K562 (cell line): ENCODE results near the gene IL21. TPM values are rescaled to one million over a fixed set of nuclear protein-coding genes. Genes with fewer than 3 reads are reported as not detected.

Source experiments
- ATAC-seq: fragments of 200-7000 bp; cut with Tn5 transposase; 3 replicates; pipeline ENCODE4 v1.9.1; 2020; ENCODE audit warnings: moderate library complexity
- BruUV-seq: library from RNA; stranded (reverse); fragments of 400-500 nt; replicated peaks from 2 replicates; lab custom pipeline; 2021; lab: Mats Ljungman, UMichigan
- CTCF ChIA-PET: fragments of 300-600 bp; formaldehyde crosslinking; extraction: SDS; loops from one replicate; lab custom pipeline; 2021; ENCODE audit warnings: low intra/inter-chr PET ratio; lab: Yijun Ruan, JAX
- POLR2A ChIA-PET: fragments of 300-600, 350-650 bp; sonication (Branson Sonifier 250); formaldehyde crosslinking; extraction: SDS; loops from one replicate; lab custom pipeline; 2021; ENCODE audit warnings: antibody characterized with exemption, inconsistent platforms; lab: Yijun Ruan, JAX
- DNase-seq, 4 experiments: peaks; one replicate each; pipeline versions ENCODE4 v3.0.0 to v3.0.0-alpha.2; 2011 to 2018; ENCODE audit warnings: low spot score in 3 of 4, mixed read lengths in 3 of 4; ENCODE audit errors: extremely low read depth in 1 of 4
- FAIRE-seq: peaks from 2 replicates; lab custom pipeline; 2011; peaks lifted over from hg19 to GRCh38; lab: Jason Lieb, UNC
- H2AFZ ChIP-seq: 2 replicates; pipeline ENCODE4 v1.6.0; 2011; ENCODE audit warnings: low read depth, low read length, control low read depth, inconsistent platforms
- H3K27ac ChIP-seq: fragments of 200-600 bp; 3 replicates; pipeline ENCODE4 v1.8.0; 2011; ENCODE audit warnings: low read depth, mild to moderate bottlenecking, control low read depth, inconsistent platforms, low read length, moderate library complexity, mixed read lengths; ENCODE audit errors: extremely low read depth
- H3K27me3 ChIP-seq, 2 experiments: fragments of 300-600 bp in 1 of 2; 2 replicates in 1 of 2; 3 replicates in 1 of 2; pipeline versions ENCODE4 v1.6.0 to v1.8.0; 2011; ENCODE audit warnings: inconsistent platforms in 2 of 2, low read length in 2 of 2, mild to moderate bottlenecking in 1 of 2, mixed read lengths in 1 of 2, moderate library complexity in 1 of 2; ENCODE audit not compliant: control insufficient read depth in 2 of 2, insufficient read depth in 2 of 2
- H3K36me3 ChIP-seq: fragments of 300-600 bp; 3 replicates; pipeline ENCODE4 v1.8.0; 2011; ENCODE audit warnings: mild to moderate bottlenecking, low read length, inconsistent platforms; ENCODE audit not compliant: control insufficient read depth, insufficient read depth
- H3K4me1 ChIP-seq, 2 experiments: fragments of 200-600 bp in 1 of 2; replicated peaks in 1 of 2; 2 replicates in 1 of 2; 3 replicates in 1 of 2; pipeline versions ENCODE4 v1.5.1 to v1.8.0; 2011; ENCODE audit warnings: inconsistent platforms in 2 of 2, low read length in 2 of 2, mild to moderate bottlenecking in 1 of 2, mixed read lengths in 1 of 2, moderate library complexity in 1 of 2; ENCODE audit not compliant: control insufficient read depth in 2 of 2, insufficient read depth in 2 of 2
- H3K4me2 ChIP-seq: 2 replicates; pipeline ENCODE4 v1.6.1; 2011; ENCODE audit warnings: low read length, control low read depth, inconsistent platforms, mixed read lengths; ENCODE audit not compliant: insufficient read depth
- H3K4me3 ChIP-seq: fragments of 200-600 bp; sonication (generic), shearing (Covaris generic); 2 replicates; pipeline ENCODE4 v1.5.1; 2016; ENCODE audit warnings: control low read depth, inconsistent platforms
- H3K79me2 ChIP-seq: fragments of 200-600 bp; 3 replicates; pipeline ENCODE4 v1.8.0; 2011; ENCODE audit warnings: low read length, inconsistent platforms; ENCODE audit not compliant: control insufficient read depth, insufficient read depth
- H3K9ac ChIP-seq, 2 experiments: 2 replicates each; pipeline versions ENCODE4 v1.6.0 to v1.6.1; 2011; ENCODE audit warnings: low read depth in 2 of 2, low read length in 2 of 2, control low read depth in 1 of 2, inconsistent platforms in 1 of 2, mild to moderate bottlenecking in 1 of 2, mixed read lengths in 1 of 2; ENCODE audit not compliant: insufficient read depth in 1 of 2
- H3K9me1 ChIP-seq: one replicate; pipeline ENCODE4 v1.6.0; 2011; ENCODE audit warnings: inconsistent platforms, mild to moderate bottlenecking, low read length, moderate library complexity; ENCODE audit not compliant: control insufficient read depth, insufficient read depth
- H3K9me3 ChIP-seq: replicated peaks from 2 replicates; pipeline ENCODE4 v1.5.1; 2011; ENCODE audit warnings: low read depth, low read length, inconsistent platforms; ENCODE audit not compliant: control insufficient read depth, insufficient read depth
- H4K20me1 ChIP-seq: replicated peaks from 2 replicates; pipeline ENCODE4 v1.6.1; 2011; ENCODE audit warnings: low read length, inconsistent platforms, mixed read lengths; ENCODE audit not compliant: control insufficient read depth, insufficient read depth
- ATF7 ChIP-seq: fragments of 450-650 bp; IDR thresholded peaks from 2 replicates; pipeline ENCODE4 v1.7.1; 2014; ENCODE audit warnings: mild to moderate bottlenecking, moderate library complexity
- BRCA1 ChIP-seq, 2 experiments: fragments of 450-650 bp in 1 of 2; sonication (generic) in 1 of 2; formaldehyde crosslinking in 1 of 2; IDR thresholded peaks; 2 replicates each; pipeline versions ENCODE4 v1.5.0 to v1.6.1; 2017 to 2020; ENCODE audit warnings: mild to moderate bottlenecking in 1 of 2, missing genetic modification reagents in 1 of 2
- CBFB ChIP-seq: sonication (generic); formaldehyde crosslinking; IDR thresholded peaks from 2 replicates; pipeline ENCODE4 v1.4.0; 2020; ENCODE audit warnings: mild to moderate bottlenecking, missing genetic modification reagents
- MCM2 ChIP-seq: fragments of 450-650 bp; IDR thresholded peaks from 2 replicates; pipeline ENCODE4 v1.6.1; 2017; ENCODE audit warnings: low read depth, mild to moderate bottlenecking
- NBN ChIP-seq: fragments of 450-650 bp; IDR thresholded peaks from 2 replicates; pipeline ENCODE4 v1.6.1; 2016; ENCODE audit warnings: low read depth, mild to moderate bottlenecking
- RBM17 ChIP-seq: fragments of 200-400 bp; formaldehyde crosslinking; IDR thresholded peaks from 2 replicates; pipeline ENCODE4 v1.6.1; 2017; ENCODE audit warnings: low read depth, mild to moderate bottlenecking, low read length, borderline replicate concordance
- RBM22 ChIP-seq: fragments of 200-400 bp; formaldehyde crosslinking; IDR thresholded peaks from 2 replicates; pipeline ENCODE4 v1.6.1; 2018; ENCODE audit warnings: low read length, low read depth; ENCODE audit not compliant: poor library complexity, severe bottlenecking
- RBM34 ChIP-seq: fragments of 200-400 bp; formaldehyde crosslinking; IDR thresholded peaks from 2 replicates; pipeline ENCODE4 v1.6.1; 2018; ENCODE audit warnings: low read length, borderline replicate concordance; ENCODE audit not compliant: insufficient read depth
- SLC30A9 ChIP-seq: fragments of 250-450 bp; sonication (Bioruptor Pico); IDR thresholded peaks from 2 replicates; pipeline ENCODE4 v1.8.0; 2022; ENCODE audit warnings: mild to moderate bottlenecking, moderate library complexity
- SMAD2 ChIP-seq: fragments of 150-350 bp; IDR thresholded peaks from 2 replicates; pipeline ENCODE4 v1.6.1; 2014; ENCODE audit warnings: low read depth, mild to moderate bottlenecking, low read length
- SRSF1 ChIP-seq: fragments of 200-400 bp; formaldehyde crosslinking; IDR thresholded peaks from 2 replicates; pipeline ENCODE4 v1.6.1; 2017; ENCODE audit warnings: mild to moderate bottlenecking, low read depth, low read length, moderate library complexity
- WHSC1 ChIP-seq: IDR thresholded peaks from one replicate; pipeline ENCODE4 v1.6.1; 2012; ENCODE audit warnings: low read length, control low read depth, inconsistent platforms
- ZNF133 ChIP-seq: fragments of 250-450 bp; sonication (Bioruptor Pico); IDR thresholded peaks from 2 replicates; pipeline ENCODE4 v1.4.0; 2020; ENCODE audit warnings: mild to moderate bottlenecking
- ZNF764 ChIP-seq: fragments of 250-450 bp; sonication (Bioruptor Pico); IDR thresholded peaks from 2 replicates; pipeline ENCODE4 v1.4.0; 2020; ENCODE audit warnings: low read depth, mild to moderate bottlenecking, moderate library complexity
- ZNF785 ChIP-seq: fragments of 250-450 bp; sonication (Bioruptor Pico); IDR thresholded peaks from 2 replicates; pipeline ENCODE4 v1.4.0; 2020; ENCODE audit warnings: mild to moderate bottlenecking
- WGBS: fragments of 100-300 bp; shearing (Covaris generic); methylation state at CpG from one replicate; pipeline ENCODE4 v1.1.6; 2016; ENCODE audit warnings: low coverage, mixed read lengths; ENCODE audit not compliant: insufficient coverage; ENCODE audit errors: missing lambda C conversion rate; 5-methylcytosine and 5-hydroxymethylcytosine counted together
- in situ Hi-C: fragments of 300-500 bp; cut with MboI; formaldehyde crosslinking; loops from 4 replicates; pipeline ENCODE4 v1.15.0; 2018; ENCODE audit warnings: inconsistent platforms, mixed read lengths
- intact Hi-C: fragments of 100-400 bp; cut with micrococcal nuclease; formaldehyde crosslinking; loops from 2 replicates; pipeline ENCODE4 v1.14.2; 2022
- polyA plus RNA-seq, 8 experiments: library from polyadenylated mRNA; depleted of rRNA in 4 of 8; stranded (reverse) in 5 of 8; unstranded in 3 of 8; fragments of >200 nt; fragmentation: Nextera tagmentation in 2 of 8; fragmentation: Illumina TruSeq in 1 of 8; extraction: Ambion mirVana in 2 of 8; extraction: Trizol in 1 of 8; gene quantifications; 2 replicates each; pipeline versions ENCODE4 v1.2.1 to v1.2.3, GENCODE V29; 2011 to 2014; ENCODE audit warnings: inconsistent platforms in 1 of 8, missing spikeins in 1 of 8
- total RNA-seq, 7 experiments: library from RNA; depleted of rRNA in 6 of 7; stranded (reverse); fragments of >200 nt in 6 of 7; fragmentation: Illumina TruSeq in 2 of 7; extraction: Trizol in 2 of 7; gene quantifications; 2 replicates each; pipeline versions ENCODE4 v1.2.1 to v1.2.3, GENCODE V29; 2011 to 2021; ENCODE audit warnings: low replicate concordance in 1 of 7
- TF ChIP-seq, protein P1 (sequence below), 2 experiments: fragments of 450-650 bp; IDR thresholded peaks; 2 replicates each; pipeline ENCODE4 v1.6.1; 2018; ENCODE audit warnings: mild to moderate bottlenecking in 2 of 2, low read depth in 1 of 2; ENCODE audit not compliant: partially characterized antibody in 2 of 2
- TF ChIP-seq, protein P2 (sequence below): fragments of 250-450 bp; sonication (Bioruptor Pico); IDR thresholded peaks from 2 replicates; pipeline ENCODE4 v1.4.0; 2020; ENCODE audit warnings: mild to moderate bottlenecking, moderate library complexity

IL21 gene
- total and polyA plus RNA-seq, 9 of the 15 experiments (the other 6 are each of a cell fraction or from before 2014, with no cell fraction given), result not detected

DNA sequence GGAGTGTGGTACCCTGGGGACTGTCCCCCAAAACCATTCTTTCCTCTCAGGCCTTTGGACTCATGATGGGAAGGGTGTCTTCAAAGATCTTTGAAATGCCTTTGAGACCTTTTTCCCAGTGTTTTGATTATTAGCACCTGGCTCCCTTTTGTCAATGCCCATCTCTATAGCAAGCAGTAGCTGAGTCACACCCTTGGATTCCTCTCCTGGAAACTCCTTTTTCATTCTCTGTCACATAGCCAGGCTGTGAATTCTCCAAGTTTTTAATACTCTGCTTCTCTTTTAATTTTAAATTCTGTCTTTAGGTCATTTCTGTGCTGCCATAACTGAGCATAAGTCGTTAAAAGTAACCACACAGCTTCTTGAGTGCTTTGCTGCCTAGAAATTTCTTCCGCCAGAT, 29.7 kb downstream of the IL21 start:
- DNase-seq (no peak), ATAC-seq (no peak), FAIRE-seq (no peak)
- peaks cover 0 to 2% of the 10 kb centered on the region in 2 experiments; a peak in 2 of 5 replicates for H3K27me3 ChIP-seq
- no peaks in the 10 kb centered on the region for H3K79me2 ChIP-seq
- in situ Hi-C loops, result no loop called here
- H3K4me2 ChIP-seq, result no peak overlapping the region
- ChIA-PET POLR2A (no interaction called here), CTCF (no interaction called here)
- no TSS peak for BruUV-seq
- no peaks in the 10 kb centered on the region for H3K9me3 ChIP-seq
- no peaks in the 10 kb centered on the region for H3K4me1 ChIP-seq
- no peaks in the 10 kb centered on the region for H3K36me3 ChIP-seq
- 55% methylated on average over 2 of the region's 2 CpGs for WGBS
- H3K9me1 ChIP-seq, result no peaks in the 10 kb centered on the region
- H3K4me3 ChIP-seq, result no peak overlapping the region
- H2AFZ ChIP-seq, result no peak overlapping the region
- H3K27ac ChIP-seq, result no peak overlapping the region
- no peaks in the 10 kb centered on the region for H4K20me1 ChIP-seq
- no peak overlapping the region for H3K9ac ChIP-seq
- intact Hi-C loops, result no loop called here
- no peak for TF ChIP-seq WHSC1
- no peak for TF ChIP-seq BRCA1 (IDR thresholded peaks at IDR 0.05)
- no peak for TF ChIP-seq BRCA1 (CRISPR knock-in tag; IDR thresholded peaks at IDR 0.05)
- no peak for TF ChIP-seq MCM2
- no peak for TF ChIP-seq ZNF764 (CRISPR knock-in tag)
- TF ChIP-seq RBM17, result no peak
- TF ChIP-seq, protein P1, sequence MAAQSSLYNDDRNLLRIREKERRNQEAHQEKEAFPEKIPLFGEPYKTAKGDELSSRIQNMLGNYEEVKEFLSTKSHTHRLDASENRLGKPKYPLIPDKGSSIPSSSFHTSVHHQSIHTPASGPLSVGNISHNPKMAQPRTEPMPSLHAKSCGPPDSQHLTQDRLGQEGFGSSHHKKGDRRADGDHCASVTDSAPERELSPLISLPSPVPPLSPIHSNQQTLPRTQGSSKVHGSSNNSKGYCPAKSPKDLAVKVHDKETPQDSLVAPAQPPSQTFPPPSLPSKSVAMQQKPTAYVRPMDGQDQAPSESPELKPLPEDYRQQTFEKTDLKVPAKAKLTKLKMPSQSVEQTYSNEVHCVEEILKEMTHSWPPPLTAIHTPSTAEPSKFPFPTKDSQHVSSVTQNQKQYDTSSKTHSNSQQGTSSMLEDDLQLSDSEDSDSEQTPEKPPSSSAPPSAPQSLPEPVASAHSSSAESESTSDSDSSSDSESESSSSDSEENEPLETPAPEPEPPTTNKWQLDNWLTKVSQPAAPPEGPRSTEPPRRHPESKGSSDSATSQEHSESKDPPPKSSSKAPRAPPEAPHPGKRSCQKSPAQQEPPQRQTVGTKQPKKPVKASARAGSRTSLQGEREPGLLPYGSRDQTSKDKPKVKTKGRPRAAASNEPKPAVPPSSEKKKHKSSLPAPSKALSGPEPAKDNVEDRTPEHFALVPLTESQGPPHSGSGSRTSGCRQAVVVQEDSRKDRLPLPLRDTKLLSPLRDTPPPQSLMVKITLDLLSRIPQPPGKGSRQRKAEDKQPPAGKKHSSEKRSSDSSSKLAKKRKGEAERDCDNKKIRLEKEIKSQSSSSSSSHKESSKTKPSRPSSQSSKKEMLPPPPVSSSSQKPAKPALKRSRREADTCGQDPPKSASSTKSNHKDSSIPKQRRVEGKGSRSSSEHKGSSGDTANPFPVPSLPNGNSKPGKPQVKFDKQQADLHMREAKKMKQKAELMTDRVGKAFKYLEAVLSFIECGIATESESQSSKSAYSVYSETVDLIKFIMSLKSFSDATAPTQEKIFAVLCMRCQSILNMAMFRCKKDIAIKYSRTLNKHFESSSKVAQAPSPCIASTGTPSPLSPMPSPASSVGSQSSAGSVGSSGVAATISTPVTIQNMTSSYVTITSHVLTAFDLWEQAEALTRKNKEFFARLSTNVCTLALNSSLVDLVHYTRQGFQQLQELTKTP (IDR thresholded peaks at IDR 0.05; ENCODE audit: low read depth in 1 of 2, partially characterized antibody in 2 of 2), result no peak
- TF ChIP-seq, protein P2, sequence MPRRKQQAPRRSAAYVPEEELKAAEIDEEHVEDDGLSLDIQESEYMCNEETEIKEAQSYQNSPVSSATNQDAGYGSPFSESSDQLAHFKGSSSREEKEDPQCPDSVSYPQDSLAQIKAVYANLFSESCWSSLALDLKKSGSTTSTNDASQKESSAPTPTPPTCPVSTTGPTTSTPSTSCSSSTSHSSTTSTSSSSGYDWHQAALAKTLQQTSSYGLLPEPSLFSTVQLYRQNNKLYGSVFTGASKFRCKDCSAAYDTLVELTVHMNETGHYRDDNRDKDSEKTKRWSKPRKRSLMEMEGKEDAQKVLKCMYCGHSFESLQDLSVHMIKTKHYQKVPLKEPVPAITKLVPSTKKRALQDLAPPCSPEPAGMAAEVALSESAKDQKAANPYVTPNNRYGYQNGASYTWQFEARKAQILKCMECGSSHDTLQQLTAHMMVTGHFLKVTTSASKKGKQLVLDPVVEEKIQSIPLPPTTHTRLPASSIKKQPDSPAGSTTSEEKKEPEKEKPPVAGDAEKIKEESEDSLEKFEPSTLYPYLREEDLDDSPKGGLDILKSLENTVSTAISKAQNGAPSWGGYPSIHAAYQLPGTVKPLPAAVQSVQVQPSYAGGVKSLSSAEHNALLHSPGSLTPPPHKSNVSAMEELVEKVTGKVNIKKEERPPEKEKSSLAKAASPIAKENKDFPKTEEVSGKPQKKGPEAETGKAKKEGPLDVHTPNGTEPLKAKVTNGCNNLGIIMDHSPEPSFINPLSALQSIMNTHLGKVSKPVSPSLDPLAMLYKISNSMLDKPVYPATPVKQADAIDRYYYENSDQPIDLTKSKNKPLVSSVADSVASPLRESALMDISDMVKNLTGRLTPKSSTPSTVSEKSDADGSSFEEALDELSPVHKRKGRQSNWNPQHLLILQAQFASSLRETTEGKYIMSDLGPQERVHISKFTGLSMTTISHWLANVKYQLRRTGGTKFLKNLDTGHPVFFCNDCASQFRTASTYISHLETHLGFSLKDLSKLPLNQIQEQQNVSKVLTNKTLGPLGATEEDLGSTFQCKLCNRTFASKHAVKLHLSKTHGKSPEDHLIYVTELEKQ, result no peak
- no peak for TF ChIP-seq RBM34
- TF ChIP-seq ZNF133 (CRISPR knock-in tag), result no peak
- TF ChIP-seq CBFB (CRISPR knock-in tag), result no peak
- TF ChIP-seq NBN, result no peak
- TF ChIP-seq RBM22, result no peak
- TF ChIP-seq SLC30A9 (CRISPR knock-in tag), result no peak
- TF ChIP-seq ZNF785 (CRISPR knock-in tag), result no peak
- no peak for TF ChIP-seq SMAD2
- TF ChIP-seq ATF7, result no peak
- TF ChIP-seq SRSF1, result no peak
